HS-27A (cell line): Measurements from ENCODE around the gene P2RY12.

Experiments
- DNase-seq: peaks from one replicate; pipeline ENCODE4 v3.0.0-alpha.2; 2012; ENCODE audit warnings: low read depth, missing footprints

Gene P2RY12

DNA sequence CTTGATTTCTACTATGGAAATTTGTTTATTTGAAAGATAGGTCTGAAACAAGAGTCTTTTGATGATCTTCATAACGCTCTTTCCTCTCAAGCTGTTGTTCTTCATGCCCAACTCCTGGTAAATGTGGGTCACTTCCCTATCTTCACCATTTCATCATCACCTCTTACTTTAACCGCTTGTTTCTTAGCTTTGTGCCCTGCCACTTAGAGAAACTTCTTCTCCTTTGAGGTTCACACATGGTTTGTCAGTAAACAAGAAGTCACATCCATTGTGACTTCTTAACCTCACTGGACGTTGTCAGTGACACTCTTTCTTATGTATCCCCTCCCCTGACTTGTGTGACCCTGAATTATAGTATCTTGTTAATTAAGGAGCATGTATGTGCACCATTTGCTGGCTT is 38.3 kb downstream of the P2RY12 start:
- DNase-seq: no peak

DNA sequence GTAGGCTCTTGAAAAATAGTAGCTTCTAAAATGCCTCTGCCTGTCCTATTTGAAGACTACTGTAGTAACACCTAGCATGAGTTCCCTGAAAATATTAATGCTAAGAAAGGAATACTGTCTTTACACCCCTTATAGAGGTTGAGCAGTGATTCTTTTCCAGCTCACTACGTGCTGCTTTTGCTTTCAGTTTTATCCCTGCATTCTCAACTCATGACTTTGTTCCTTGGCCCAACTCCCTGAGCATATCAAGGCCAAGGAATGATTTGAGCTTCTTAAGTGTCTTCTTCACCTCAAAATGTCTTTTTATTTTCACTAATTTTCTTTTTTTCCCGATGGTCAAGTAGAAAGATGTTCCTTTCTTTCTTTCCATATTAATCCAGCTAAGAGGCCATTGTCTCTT is 38.7 kb downstream of the P2RY12 start:
- DNase-seq: no peak

DNA sequence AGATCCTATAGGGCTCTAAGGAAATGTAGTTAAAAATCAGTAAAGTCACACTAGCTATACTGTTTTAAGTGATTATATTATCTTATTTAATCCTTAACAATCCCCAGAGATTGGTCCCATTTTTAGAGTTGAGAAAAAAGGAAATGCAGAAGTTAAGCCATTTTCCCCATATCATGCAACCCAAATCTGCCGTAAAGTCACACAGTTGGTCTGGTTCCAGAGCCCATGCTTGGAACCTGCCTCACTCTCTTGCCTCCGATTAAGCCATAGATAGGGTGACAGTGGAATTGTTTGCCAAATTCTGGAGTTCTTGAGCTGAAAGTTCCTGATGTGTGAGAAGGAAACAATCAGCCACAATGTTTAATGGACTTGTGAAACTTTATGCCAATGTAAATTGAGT is 52.9 kb downstream of the P2RY12 start:
- no peak for DNase-seq

DNA sequence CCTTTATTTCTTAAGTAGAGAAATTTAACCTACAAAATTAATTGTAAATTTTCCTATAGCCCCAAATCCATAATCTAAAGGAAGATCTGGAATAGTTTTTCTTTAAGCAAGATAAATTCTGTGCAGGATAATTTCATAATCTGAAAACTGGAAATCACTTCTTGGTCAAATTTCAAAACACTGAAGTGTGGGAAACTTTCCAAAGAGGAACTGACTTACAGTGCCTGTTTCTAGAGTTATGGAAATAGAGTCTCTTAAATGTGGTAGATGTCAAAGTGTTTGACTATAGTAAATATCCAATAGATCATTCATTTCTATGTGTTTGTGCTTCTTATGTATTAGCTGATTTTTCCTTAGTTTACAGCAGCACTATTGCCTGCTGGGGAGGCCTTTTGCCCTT is 53.7 kb downstream of the P2RY12 start:
- DNase-seq: no peak

- DNase-seq: no peak
Observed at GRCh38 chr3:151330379-151330778, 54.2 kb downstream of the P2RY12 start.

DNA sequence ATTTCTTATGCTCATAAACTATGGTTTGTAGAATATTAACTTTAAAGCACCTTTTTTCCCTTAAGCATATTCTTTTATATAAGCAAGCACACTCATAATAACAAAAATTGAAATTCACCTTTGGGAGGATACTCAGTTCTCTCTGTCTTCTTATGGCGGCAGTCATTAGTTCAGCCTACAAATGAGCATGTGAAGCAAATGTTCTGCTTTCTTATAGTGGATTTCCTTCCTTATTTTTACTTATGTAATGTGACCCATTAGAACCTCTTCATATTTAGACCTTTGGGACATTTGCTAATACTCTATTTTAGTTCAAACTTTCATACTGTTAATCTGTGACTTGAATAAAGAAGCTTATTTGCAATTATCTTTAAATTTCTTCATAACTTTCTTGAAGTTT is 55.2 kb downstream of the P2RY12 start, which contains the start of gene P2RY13:
Gene P2RY13, minus strand, starts transcription at position 187 of the 400 bp plus-strand sequence. Its CDS starts 21 bp downstream, at position 166.
- no peak for DNase-seq

GRCh38 chr3:151328298-151328995 is 56.1 kb downstream of the P2RY12 start:
- DNase-seq: no peak

- no peak for DNase-seq
Observed at GRCh38 chr3:151327571-151328198, 56.9 kb downstream of the P2RY12 start.

DNA sequence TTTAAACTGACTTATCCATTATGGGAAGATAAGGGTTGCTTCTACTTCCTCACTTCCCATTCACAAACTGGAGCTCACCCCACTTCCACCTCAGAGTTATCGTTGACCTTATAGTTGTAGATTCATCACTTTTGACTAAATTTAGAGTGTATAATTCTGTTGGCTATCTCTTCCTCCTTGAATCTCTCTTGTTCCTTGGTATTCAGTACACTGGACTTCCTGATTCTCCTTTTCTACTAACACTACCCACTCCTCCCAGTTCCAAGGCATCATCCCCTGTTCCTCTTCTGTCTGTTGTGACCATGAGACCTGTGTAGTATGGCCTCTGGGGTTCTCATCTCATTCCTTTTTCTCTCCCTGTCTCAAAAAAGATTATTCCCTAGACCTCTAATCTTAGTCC is 62.0 kb downstream of the P2RY12 start:
- no peak for DNase-seq

- DNase-seq: no peak
Observed at GRCh38 chr3:151321526-151321925, 63.0 kb downstream of the P2RY12 start.

DNA sequence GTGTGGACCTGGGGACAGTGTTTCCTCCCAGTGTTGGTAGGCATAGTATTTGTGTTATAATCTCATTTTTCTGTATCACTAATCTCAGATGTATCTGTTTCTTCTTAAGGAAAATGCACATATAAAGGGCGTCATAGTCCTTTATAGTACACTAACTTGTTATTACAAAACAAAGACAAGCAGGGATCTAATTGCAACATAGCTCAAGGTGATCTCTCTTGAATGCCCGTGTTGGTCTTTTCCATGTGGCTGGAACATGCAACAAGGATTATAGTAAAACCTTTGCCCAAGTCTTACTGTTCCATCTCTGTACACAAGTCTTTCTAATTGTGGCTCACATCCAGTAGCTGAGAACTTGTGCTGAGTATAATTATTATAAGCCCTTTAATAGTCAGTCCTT is 64.4 kb downstream of the P2RY12 start:
- no peak for DNase-seq

- DNase-seq: no peak
Observed at GRCh38 chr3:151319628-151320027, 64.9 kb downstream of the P2RY12 start.

- no peak for DNase-seq
Observed at GRCh38 chr3:151318991-151319390, 65.6 kb downstream of the P2RY12 start.

DNA sequence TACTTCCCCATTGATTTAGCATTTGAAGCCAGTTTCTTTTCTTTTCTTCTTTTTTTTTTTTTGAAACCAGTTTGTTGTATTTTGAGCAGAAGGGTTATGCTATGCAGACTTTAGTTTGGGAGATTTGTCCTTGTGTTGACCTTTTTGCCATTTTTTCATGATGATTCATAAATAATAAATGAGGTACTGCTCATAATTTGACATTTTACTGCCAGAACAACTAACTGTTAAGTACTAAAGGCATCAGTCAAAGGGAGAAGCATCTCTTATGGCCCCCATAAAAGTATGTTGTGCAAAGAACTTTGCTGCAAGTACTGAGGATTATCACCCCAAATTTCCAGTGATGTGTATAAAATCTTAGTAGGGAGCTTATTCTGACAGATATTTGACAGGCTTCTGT is 66.2 kb downstream of the P2RY12 start:
- no peak for DNase-seq

- no peak for DNase-seq
Observed at GRCh38 chr3:151316267-151316991, 68.1 kb downstream of the P2RY12 start, which contains the start of gene GPR87. Gene GPR87, minus strand, starts transcription at chr3:151316820. Its CDS starts 16,720 bp downstream, at chr3:151300100.

DNA sequence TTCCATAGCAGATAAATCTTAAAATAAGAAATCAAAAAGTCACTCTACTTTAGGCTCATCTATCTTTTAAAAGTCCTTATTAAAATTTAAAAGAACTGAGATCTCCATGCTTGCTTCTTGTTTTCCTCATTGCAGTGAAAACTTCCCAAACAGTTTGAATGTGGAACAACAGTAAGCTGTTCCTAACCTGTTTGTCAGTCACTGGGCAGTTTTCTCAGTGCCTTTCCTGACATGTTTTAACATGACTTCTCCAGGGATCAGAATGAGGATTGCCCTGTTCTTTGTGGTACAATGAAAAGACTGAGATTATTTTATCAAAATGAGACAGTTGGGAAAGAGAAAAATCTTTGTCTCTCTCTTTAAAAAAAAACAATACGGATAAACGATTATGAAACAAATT is 68.7 kb downstream of the P2RY12 start:
- no peak for DNase-seq

DNA sequence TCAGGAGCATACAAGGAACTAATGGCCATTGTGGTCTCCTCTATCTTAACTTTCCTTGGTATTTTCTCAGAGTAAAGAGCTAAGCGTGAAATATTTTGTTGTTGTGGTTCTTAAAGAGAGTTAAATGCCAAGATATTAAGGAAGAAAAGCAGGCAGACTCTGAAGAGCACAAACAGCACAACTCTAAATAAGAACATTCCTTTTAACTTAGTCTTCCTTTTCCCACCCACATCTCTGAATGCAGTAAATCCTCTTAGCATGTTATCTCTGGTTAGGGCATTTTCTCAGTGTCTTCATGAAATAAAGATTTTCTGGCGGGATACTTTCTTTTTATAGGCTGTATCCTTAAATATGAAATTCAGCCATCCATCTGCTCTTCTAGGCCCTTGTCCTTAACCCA is 69.4 kb downstream of the P2RY12 start:
- no peak for DNase-seq

DNA sequence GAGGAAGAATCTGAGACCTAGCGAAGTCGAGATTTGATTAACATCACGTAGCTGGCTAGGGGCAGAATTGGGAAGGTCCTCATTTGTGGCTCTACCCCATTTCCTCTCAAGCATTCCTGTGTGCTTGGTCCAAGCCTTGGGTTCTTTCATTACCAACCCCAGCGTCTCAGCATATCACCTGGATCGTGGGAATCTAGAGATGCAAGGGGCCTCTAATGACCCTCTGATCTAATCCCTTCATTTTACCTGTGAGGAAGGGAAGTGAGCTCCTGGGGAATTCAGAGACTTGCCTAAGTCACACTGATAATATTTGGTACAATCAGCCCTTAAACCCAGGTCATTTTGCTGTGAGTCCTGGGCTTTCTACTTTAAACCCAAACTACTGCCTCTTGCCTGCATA is 70.0 kb downstream of the P2RY12 start:
- DNase-seq: no peak

DNA sequence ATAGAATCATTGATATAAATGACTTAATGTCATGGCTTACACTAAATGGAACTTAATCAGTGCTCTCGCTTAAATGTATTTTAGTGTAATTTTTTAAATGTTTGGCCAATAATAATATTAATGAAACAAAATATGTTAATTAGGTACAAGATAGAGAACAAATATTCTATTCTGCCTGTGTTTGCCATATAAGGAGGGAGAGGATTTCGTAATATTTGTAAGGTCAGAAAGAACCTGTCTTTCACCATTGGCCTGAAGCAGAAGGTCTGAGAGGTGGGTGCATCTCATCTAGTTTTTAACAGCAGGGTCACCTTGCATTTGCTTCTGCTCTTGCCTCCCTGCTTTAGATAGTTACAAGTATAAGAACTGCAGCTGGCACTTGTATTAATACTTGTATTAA is 70.4 kb downstream of the P2RY12 start:
- no peak for DNase-seq

GRCh38 chr3:151312972-151313371 is 71.6 kb downstream of the P2RY12 start:
- DNase-seq: no peak

DNA sequence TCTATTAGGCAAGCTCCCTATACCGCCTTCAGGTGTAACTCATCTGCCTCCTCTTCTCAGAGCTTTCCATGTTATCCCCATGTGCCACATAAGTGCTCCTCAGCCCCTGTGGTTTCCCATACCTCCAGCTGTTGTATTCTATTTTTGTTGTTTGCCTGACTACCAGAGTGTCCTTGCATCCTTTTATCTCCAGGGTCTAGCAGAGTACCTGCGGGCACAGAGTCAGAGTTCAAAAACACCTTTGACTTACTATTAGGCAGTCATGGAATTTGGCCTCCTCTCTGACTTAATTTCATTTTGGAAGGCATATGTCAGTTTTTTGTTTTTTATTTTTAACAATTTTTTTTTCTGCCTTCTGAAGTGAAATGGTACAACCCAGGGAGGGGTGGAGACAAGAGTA is 75.0 kb downstream of the P2RY12 start:
- DNase-seq: no peak

GRCh38 chr3:151307583-151308488 is 76.7 kb downstream of the P2RY12 start:
- no peak for DNase-seq
